ENCODE results near the gene C2orf49. TPM values are rescaled to one million over a fixed set of nuclear protein-coding genes. Genes with fewer than 3 reads are reported as not detected.

The C2orf49 gene
- total and polyA plus RNA-seq, 10 of the 15 experiments (the other 5 are each of a cell fraction or from before 2014, with no cell fraction given) = 7.2 to 24.2 (median 15.5) TPM

DNA sequence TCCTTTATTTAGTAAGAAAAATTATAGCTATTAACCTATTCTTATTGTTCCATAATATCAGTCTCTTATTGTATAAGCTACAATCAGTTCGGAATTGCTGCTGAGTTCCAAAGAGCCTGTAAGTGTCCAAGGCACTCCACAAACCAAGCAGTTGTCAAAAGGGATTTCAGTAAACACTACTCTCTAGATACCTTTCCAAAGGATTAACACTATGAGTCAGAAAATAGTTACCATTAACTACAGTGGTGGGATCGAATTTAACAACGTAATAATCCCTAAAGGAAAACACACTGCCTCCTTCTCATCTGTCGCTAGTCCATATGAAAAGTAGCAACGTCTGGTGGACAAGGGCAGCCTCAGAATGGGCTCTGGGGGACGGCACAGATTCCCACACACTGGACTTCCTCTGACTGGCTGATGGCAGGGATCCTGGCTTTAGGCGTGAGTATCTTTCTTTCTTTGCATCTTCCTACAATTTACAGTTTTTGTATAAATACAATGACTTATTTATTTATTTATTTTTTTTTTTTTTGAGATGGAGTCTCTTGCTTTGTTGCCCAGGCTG lies 16.6 kb upstream of the C2orf49 start:
- in situ Hi-C loops (cut with MboI) (no loop called here), intact Hi-C loops (cut with micrococcal nuclease; ENCODE audit: unreplicated experiment) (no loop called here)
- H3K9ac ChIP-seq (ENCODE audit: control insufficient read depth, insufficient read depth, low read length) = no peak overlapping the region
- CTCF ChIA-PET = interaction anchor here (1.0 to 1.1 kb wide), 2 partner anchors 10 to 33 kb away, joined by 4 to 5 read pairs; no protein-coding TSS in a partner anchor
- H3K9me3 ChIP-seq (replicated peaks; ENCODE audit: control insufficient read depth, insufficient read depth, low read length) = no peaks in the 10 kb centered on the region; the same call in 2 of the 3 replicates
- SMC1A ChIA-PET (ENCODE audit: uncharacterized antibody, unreplicated experiment) = interaction anchor here (0.7 to 1.2 kb wide), 3 partner anchors 8 to 22 kb away, joined by 3 to 4 read pairs (median 3); no protein-coding TSS in a partner anchor
- peaks cover 32% of the 10 kb centered on the region for H3K4me1 ChIP-seq (ENCODE audit: control insufficient read depth, insufficient read depth, low read length)
- no peaks in the 10 kb centered on the region for H4K20me1 ChIP-seq (ENCODE audit: control insufficient read depth, insufficient read depth)
- no peak for ATAC-seq
- RAD21 ChIA-PET (ENCODE audit: unreplicated experiment) = no interaction called here
- H3K36me3 ChIP-seq (ENCODE audit: control insufficient read depth in 2 of 2, insufficient read depth in 2 of 2, low read length in 1 of 2) = peaks cover 0 to 5% of the 10 kb centered on the region in 2 experiments; a peak in 2 of 4 replicates
- DNase-seq (ENCODE audit: low read depth, low spot score) = no peak
- H3K27me3 ChIP-seq (replicated peaks in 1 of 2; ENCODE audit: control insufficient read depth in 2 of 2, insufficient read depth in 2 of 2, low read length in 1 of 2) = no peaks in the 10 kb centered on the region
- 75% methylated on average over 7 of the region's 7 CpGs for WGBS (ENCODE audit: insufficient coverage, insufficient replicate concordance, low lambda C conversion rate, missing lambda C conversion rate)
- peaks cover 77% of the 10 kb centered on the region for H3K79me2 ChIP-seq (ENCODE audit: control insufficient read depth, insufficient read depth, low read length)
- POLR2A ChIA-PET = interaction anchor here (1.3 kb wide), 1 partner anchor 10 kb away, joined by 4 read pairs; no protein-coding TSS in a partner anchor
- no peak overlapping the region for H3K27ac ChIP-seq (ENCODE audit: control insufficient read depth, insufficient read depth)
- no peak overlapping the region for H3K4me2 ChIP-seq (ENCODE audit: control insufficient read depth, insufficient read depth)
- no peak overlapping the region for H2AFZ ChIP-seq (ENCODE audit: control insufficient read depth, low read depth, low read length)
- no TSS peak for BruUV-seq (replicated peaks)
- TF ChIP-seq NR2C1 (IDR thresholded peaks at IDR 0.05) (no peak), SREBF1 (IDR thresholded peaks at IDR 0.05; ENCODE audit: low read length) (no peak), ZNF24 (IDR thresholded peaks at IDR 0.05) (no peak), STAT1 (conservative IDR thresholded peaks at IDR 0.05) (no peak), ASH2L (IDR thresholded peaks at IDR 0.05; ENCODE audit: borderline replicate concordance, low read depth) (no peak), KAT2A (conservative IDR thresholded peaks at IDR 0.05; ENCODE audit: control insufficient read depth, low read depth, low read length) (no peak), CBFB (IDR thresholded peaks at IDR 0.05; ENCODE audit: low read depth) (no peak), MXI1 (IDR thresholded peaks at IDR 0.05; ENCODE audit: low read depth, low read length) (no peak), ZSCAN29 (IDR thresholded peaks at IDR 0.05) (no peak), BMI1 (IDR thresholded peaks at IDR 0.05; ENCODE audit: borderline replicate concordance) (no peak), RBBP5 (conservative IDR thresholded peaks at IDR 0.05) (no peak), ZZZ3 (IDR thresholded peaks at IDR 0.05; ENCODE audit: control insufficient read depth, insufficient read length, low read depth) (no peak), ETV6 (conservative IDR thresholded peaks at IDR 0.05 in 1 of 2, IDR thresholded peaks at IDR 0.05 in 1 of 2; ENCODE audit: borderline replicate concordance in 1 of 2, low read depth in 1 of 2) (no peak), ZNF274 (IDR thresholded peaks at IDR 0.05; ENCODE audit: insufficient read depth, insufficient read length) (no peak)
- TF ChIP-seq, protein P1, sequence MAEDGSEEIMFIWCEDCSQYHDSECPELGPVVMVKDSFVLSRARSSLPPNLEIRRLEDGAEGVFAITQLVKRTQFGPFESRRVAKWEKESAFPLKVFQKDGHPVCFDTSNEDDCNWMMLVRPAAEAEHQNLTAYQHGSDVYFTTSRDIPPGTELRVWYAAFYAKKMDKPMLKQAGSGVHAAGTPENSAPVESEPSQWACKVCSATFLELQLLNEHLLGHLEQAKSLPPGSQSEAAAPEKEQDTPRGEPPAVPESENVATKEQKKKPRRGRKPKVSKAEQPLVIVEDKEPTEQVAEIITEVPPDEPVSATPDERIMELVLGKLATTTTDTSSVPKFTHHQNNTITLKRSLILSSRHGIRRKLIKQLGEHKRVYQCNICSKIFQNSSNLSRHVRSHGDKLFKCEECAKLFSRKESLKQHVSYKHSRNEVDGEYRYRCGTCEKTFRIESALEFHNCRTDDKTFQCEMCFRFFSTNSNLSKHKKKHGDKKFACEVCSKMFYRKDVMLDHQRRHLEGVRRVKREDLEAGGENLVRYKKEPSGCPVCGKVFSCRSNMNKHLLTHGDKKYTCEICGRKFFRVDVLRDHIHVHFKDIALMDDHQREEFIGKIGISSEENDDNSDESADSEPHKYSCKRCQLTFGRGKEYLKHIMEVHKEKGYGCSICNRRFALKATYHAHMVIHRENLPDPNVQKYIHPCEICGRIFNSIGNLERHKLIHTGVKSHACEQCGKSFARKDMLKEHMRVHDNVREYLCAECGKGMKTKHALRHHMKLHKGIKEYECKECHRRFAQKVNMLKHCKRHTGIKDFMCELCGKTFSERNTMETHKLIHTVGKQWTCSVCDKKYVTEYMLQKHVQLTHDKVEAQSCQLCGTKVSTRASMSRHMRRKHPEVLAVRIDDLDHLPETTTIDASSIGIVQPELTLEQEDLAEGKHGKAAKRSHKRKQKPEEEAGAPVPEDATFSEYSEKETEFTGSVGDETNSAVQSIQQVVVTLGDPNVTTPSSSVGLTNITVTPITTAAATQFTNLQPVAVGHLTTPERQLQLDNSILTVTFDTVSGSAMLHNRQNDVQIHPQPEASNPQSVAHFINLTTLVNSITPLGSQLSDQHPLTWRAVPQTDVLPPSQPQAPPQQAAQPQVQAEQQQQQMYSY (CRISPR knock-in tag; IDR thresholded peaks at IDR 0.05) = no peak
- TF ChIP-seq, protein P2, sequence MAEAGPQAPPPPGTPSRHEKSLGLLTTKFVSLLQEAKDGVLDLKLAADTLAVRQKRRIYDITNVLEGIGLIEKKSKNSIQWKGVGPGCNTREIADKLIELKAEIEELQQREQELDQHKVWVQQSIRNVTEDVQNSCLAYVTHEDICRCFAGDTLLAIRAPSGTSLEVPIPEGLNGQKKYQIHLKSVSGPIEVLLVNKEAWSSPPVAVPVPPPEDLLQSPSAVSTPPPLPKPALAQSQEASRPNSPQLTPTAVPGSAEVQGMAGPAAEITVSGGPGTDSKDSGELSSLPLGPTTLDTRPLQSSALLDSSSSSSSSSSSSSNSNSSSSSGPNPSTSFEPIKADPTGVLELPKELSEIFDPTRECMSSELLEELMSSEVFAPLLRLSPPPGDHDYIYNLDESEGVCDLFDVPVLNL (IDR thresholded peaks at IDR 0.05; ENCODE audit: low read depth, low read length) = no peak
- TF ChIP-seq, protein P3, sequence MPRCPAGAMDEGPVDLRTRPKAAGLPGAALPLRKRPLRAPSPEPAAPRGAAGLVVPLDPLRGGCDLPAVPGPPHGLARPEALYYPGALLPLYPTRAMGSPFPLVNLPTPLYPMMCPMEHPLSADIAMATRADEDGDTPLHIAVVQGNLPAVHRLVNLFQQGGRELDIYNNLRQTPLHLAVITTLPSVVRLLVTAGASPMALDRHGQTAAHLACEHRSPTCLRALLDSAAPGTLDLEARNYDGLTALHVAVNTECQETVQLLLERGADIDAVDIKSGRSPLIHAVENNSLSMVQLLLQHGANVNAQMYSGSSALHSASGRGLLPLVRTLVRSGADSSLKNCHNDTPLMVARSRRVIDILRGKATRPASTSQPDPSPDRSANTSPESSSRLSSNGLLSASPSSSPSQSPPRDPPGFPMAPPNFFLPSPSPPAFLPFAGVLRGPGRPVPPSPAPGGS (IDR thresholded peaks at IDR 0.05; ENCODE audit: borderline replicate concordance, insufficient read depth, low read depth, low read length, poor library complexity, severe bottlenecking) = no peak
- TF ChIP-seq, protein P4, sequence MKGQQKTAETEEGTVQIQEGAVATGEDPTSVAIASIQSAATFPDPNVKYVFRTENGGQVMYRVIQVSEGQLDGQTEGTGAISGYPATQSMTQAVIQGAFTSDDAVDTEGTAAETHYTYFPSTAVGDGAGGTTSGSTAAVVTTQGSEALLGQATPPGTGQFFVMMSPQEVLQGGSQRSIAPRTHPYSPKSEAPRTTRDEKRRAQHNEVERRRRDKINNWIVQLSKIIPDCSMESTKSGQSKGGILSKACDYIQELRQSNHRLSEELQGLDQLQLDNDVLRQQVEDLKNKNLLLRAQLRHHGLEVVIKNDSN (IDR thresholded peaks at IDR 0.05; ENCODE audit: borderline replicate concordance, extremely low read length, insufficient read depth, low read depth, low read length) = no peak
- no peak for FAIRE-seq
- H3K4me3 ChIP-seq = no peak overlapping the region

Data from GM12878 (cell line).